GM21515 (cell line): Measurements from ENCODE around the gene CD69.

Experiments
- ATAC-seq: cut with Tn5 transposase; IDR thresholded peaks from one replicate; pipeline ENCODE4 v1.9.1; 2021; ENCODE audit not compliant: unreplicated experiment

The CD69 gene

DNA sequence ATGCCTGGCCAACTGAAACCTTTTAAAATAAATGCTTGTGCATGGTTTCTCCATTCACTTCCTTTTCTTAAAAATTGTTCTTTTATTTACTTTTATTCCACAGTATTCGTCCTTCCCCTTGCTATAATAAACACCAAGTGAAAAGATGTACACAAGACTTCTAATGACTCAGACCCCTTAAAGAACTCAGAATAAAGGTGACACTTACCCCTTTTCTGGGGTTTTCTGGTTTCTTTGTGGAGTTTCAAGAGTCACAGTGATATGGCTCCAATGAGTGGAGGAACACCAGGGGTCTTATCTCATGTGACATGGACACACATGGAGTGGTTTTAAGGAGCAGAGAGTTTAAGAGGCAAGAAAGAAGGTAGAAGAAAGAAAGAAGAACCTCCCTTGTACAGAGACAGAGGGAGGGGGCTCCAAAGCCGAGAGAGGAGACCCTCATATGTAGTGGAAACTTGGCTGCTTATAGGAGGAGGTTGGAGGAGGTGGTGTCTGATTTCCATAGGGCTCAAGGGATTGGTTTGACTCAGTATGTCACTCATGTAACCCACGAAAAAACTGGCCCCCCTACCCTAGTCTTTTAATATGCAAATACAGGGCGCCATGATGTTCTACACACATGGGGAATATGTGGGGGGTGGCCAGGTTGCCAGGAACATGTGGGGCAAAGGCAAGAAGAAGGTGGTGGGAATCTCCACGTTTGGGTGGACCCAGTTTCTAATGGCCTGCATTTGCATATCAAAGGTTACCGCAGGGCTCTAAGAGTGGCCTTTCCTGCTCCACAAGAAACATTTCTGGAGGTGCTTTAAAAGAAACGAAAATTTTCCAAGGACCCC lies 22.1 kb upstream of the CD69 start:
- ATAC-seq = no peak

DNA sequence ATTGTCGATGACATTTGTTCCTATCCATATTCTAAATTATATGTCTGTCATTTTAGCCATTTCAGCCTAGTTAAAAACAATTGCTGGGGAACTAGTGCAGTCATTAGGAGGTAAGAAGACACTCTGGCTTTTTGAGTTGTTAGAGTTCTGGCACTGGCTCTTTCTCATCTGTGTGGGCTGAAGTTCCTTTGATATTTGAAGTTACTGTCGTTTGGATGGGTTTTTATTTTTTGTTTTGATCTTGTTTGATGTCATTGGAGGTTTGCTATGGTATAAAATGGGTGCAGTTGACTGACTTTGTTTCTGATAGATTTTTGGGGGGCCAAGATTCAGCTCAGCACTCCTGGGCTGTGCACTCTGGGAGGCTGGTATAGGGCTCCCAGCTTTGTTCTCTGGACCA lies 20.7 kb upstream of the CD69 start:
- no peak for ATAC-seq

DNA sequence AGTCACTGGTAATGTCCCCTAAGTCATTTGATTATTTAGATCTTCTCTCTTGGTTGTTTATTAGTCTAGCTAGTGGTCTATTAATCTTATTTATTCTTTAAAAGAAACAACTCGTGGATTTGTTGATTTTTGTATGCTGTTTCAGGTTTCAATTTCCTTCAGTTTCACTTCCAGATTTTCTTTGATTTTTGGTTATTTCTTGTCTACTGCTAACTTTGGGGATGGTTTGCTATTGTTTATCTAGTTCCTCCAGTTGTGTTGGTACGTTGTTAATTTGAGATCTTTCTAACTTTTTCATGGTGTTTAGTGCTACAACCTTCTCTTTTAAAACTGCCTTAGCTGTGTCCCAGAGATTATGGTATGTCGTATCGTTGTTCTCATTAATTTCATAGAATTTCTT lies 18.5 kb upstream of the CD69 start:
- ATAC-seq = no peak

DNA sequence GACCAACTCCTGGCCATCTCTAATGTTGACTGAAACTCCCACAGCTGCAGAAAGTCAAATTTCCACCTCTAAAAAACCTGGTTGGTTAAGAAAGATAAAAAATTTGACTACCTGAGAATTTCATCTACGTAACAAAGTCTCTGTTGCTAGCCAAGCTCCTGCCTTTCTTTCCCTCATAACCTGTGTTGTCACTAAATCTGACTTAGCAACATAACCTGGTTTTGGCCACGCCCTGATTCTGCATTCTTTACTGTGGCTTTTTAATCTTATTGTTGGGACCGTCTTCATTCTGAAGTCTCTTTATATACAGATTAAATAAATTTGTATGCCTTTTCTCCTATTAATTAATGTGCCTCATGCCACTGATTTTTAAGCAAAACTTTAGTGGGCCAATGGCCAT lies 16.1 kb upstream of the CD69 start:
- ATAC-seq = no peak

DNA sequence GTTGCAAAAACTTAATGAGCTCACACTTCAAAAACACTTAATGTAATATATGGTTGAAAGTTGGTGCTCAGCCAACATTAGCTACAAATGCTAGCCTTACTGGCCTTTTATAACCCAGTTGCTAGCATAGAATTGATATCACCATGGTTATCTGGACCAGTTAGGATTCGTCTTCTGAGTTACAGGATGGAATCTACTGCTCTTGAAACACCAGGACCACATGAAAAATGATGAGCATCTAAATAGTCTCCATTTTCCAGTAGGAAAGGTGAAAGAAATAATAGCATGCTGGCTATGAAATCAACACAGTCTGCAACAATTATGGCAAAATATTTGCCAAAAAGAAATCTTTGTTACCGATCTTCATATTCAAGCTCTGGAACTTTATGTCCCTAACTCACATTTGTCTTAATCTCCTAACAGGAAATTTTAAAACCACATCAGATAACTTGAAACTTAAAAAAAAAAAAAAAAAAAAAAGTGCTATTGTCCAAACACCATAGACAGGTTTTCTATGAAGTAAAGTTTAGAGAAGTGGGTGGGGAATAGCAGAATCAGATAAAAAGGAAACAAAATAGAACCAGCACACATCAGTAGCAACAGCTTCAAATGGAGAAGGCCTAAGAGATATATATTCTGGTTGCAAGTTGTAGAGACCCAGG lies 12.6 kb upstream of the CD69 start:
- ATAC-seq = no peak

DNA sequence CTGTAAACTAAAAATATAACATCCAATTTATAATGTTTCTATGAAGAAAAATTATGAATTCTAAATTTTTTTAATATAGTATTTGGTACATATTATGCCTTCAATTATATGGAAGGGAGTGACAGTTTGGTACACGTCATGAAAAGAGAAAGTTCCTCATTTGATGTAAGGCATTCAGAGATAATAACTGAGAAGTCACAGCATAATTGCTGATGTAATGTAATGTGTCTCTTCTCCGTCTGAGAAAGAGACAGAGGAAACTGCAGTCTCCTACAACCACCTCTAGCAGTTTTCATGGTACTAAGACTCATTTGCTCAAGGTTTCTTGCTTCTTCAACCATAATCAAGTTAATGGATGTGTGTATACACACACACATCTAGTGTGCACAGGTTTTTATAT lies 2.3 kb upstream of the CD69 start:
- no peak for ATAC-seq

DNA sequence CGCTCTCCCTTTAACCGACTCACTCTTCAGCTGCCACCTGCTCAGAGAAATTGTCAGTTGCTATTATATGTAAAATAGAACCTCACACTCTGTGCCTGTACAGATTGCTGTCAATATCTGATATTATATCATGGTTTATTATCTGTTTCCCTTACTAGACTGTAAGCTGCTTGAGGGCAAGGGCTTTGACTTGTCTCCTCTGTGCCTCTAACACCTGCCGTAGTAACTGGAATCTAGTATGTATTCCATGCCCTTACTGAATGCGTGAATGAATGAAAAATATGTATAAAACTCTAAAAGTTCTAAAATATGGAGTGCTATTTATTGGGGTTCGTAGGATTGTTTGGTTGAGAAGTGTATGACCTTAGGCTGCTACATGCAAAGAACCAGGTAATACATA lies 1.7 kb upstream of the CD69 start:
- no peak for ATAC-seq

DNA sequence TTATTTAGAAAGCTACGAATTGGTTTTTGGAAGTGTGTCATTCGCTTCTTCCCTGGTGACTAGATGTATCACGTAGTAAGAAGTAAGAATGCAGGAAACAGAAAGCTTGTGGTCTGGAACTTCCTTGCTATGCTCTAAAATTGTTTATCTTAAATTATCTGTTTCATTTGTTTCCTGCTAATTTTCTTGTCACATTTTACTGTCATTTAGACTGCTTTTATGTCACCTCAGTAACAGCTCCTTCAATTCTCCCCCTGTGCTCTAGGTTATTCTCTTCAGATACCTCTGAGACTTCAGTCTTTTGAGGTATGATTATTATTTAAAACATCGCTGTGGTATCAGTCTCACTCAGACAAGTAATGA lies 699 bp upstream of the CD69 start:
- ATAC-seq = no peak

DNA sequence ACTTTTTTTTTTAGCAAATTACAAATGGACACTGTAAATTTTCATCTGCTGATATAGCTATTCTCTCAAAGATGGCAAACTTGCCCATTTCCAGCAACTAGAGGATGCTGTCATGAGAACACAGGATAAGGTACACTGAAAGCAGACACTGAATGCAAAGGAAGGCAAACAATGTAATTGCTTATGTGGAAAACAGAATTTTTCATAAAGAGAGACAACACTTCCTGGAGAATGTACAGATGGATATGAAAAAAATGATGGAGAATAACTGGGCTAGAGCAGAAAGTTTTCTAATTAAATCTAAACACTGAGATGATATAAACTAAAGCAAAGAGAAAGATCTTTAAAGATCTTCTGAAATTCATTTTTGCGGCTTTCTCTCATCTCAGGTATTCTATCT lies 581 bp downstream of the CD69 start:
- no peak for ATAC-seq

DNA sequence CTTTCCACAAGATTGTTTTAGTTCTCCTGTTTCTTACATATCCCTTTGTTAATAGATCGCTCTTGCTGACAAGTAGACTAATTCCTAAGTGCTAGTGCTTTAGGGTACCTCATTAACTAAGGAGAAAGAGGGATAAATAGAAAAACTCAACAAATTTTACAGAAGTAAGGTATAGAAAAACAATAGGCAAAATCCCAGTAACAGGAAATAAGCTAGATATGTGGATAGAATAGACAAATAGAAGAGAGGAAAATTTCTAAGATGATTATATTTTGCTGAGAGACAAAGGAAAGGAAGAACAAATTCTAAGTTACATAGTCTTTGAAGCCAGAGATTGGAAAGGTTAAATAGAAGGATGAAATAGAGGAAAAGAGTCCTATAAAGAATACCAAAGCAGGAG lies 1.0 kb downstream of the CD69 start:
- no peak for ATAC-seq

DNA sequence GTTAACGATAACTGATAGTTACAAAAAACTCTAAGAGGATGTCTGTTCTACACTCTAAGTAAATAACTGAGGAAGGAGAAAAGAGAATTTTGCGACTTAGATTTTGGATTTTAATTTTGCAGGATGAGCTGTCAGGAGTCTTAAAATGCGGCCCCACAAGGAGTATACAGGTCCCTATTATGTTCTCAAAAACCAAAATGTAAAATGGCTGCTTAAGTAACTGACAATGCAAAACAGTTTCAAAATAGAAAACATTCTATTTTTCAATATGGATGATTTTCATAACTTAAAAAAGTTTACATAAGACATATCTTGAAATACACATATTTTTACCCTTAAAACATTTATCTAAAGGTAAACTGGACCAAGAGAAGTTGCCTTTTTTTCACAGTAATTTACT lies 2.6 kb downstream of the CD69 start:
- no peak for ATAC-seq

DNA sequence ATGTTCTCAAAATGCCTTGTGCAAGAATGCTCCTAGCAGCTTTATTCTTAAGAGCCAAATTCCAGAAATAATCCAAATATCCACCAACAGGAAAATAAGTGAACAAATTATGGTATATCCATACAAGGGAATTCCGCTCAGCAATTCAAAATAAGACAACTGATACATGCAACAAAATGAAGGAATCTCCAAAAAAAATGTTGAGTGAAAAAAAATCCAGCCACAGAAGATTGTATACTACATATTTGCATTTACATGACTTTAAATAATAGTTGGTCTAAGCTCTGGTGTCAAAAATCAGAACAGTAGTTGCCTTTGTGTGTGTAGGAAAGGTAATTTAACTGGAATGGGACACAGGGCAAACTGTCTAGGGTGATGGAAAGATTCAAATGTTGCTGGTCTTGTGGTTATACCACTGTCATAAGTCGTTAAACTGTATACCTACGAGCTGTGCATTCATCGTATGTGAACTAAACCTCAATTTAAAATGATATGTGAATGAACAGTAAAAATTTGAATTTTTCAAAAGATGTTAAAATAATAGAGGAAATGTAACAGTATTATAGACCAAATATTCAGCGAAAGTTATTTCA lies 3.2 kb downstream of the CD69 start:
- no peak for ATAC-seq

DNA sequence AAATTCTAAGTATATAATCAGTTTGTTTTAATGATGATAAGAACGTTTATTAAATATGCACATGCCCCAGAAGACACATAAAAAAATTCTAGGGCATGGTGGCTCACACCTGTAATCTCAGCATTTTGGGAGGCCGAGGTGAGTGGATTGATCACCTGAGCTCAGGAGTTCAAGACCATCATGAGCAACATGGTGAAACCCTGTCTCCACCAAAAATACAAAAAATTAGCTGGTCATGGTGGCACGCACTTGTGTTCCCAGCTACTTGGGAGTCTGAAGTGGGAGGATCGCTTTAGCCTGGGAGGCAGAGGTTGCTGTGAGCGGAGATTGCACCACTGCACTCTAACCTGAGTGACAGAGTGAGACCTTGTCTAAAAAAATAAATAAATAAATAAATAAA lies 4.0 kb downstream of the CD69 start:
- no peak for ATAC-seq

DNA sequence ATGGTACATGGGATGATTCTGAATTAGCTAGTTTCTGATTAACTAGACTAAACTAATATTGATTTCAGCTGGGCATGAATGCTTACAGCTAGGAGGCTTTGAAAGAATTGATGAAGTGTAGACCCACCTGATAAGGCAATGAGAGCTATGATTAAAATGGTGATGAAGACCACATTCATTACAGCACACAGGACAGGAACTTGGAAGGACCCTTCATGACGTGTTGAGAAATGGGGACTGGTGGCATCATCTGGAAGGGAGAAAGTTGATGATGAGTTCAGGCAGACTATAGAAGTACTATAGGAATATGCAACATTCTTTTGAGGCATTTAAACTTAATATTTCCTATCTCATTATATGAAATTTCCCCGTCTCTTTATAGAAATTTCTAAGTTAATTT lies 4.5 kb downstream of the CD69 start:
- no peak for ATAC-seq

DNA sequence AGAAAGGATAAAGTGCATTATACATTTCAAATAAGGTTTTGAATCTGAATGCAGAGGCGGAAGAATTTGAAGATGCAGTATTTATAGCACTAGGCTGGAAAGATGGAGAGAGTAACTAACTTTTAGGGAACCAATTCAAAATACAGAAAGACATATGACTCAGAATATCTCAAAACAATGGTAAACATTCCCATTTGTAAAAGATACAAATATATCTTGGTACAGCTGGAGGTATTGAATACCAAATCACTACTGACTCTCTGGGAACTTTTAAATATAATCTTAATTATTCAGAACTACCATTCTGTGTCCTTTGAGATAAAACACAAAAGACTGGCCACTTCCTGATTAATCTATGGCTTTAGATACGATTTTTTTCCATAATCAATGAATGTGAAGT lies 5.1 kb downstream of the CD69 start:
- ATAC-seq = no peak

DNA sequence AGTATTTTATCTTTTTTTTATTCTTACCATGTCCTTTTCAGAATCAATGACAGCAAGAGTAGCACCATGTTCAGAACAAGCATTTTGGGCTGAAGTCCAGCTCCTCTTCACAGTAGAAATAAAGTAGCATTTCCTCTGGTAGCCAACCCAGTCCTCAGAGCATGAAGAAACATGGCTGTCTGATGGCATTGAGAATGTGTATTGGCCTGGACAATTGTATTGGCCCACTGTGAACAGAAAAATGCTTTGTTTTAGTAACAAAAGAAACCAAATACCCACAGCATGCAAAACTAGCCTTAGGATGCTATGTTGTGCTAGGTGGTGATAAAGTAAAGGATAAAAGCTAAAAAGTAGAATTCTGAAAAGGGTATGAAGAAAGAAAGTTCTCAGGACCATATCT lies 5.7 kb downstream of the CD69 start:
- ATAC-seq = no peak

DNA sequence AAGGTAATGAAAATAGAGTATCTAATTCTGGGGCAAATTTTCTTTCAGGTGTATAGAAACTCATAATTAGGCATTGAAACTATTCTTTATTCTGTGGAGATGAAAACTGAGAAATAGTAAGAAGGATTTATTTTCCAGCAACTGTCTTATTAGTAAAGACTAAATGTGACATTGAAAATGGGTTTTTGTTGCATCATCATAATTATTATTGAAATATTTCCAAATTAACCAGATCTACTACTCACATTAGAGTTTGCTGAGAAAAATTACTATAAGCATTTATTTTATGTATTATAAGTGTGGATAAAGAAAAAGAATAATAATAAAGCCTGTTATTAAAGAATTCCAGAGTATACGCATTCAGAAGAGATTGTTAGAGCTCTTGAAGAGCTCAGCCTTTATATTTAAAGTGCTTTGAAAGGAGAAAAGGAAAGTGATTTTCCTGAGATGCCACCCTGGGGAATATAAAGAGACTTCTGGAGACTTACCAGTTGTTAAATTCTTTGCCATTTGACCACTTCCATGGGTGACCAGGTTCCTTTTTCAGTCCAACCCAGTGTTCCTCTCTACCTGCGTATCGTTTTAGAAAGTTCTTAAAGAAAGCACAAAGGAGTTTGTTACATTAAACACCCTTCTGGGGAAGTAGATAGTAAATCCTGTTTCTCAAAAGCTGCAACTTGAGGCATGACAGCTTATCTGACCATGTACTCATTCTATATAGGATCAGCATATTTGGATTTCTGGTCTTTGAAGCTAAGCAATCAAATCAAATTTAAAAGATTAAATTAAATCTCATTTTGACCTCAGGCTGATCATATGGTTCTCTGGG lies 6.4 kb downstream of the CD69 start:
- no peak for ATAC-seq

DNA sequence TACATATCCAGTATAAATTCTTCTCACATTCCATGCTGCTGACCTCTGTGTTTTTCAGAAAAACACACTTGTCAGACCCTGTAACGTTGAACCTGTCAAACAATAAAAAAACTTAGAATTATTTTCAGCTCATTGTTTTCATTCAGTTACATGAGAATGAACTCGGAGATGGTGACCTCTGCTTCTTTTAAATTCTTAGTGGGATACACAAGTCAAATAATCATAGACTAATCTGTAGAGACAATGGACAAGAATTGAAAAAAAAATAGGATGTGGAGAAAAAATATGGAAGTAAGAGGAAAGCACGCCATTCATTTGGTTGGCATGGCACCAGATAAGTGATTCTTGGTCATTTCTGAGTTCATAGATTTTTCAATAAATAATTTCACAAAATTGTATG lies 7.2 kb downstream of the CD69 start:
- ATAC-seq = no peak

DNA sequence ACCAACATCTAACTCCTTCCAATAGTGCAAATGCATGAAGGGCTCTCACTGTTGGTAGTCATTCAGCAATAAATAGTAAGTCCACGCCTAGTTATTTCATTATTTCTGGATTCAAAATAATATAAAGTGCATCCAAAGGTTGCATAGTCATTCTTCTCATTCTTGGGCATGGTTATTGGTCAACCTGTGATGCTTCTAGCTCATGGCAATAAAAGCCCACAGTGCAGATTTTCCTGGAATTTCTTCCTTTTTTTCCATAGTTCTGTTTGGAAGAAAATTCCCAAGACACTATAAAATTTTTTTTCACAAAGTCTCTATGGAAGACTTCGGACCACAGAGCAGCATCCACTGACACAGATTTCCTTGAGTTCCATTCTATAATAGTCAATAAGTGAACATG lies 7.6 kb downstream of the CD69 start:
- ATAC-seq = no peak

DNA sequence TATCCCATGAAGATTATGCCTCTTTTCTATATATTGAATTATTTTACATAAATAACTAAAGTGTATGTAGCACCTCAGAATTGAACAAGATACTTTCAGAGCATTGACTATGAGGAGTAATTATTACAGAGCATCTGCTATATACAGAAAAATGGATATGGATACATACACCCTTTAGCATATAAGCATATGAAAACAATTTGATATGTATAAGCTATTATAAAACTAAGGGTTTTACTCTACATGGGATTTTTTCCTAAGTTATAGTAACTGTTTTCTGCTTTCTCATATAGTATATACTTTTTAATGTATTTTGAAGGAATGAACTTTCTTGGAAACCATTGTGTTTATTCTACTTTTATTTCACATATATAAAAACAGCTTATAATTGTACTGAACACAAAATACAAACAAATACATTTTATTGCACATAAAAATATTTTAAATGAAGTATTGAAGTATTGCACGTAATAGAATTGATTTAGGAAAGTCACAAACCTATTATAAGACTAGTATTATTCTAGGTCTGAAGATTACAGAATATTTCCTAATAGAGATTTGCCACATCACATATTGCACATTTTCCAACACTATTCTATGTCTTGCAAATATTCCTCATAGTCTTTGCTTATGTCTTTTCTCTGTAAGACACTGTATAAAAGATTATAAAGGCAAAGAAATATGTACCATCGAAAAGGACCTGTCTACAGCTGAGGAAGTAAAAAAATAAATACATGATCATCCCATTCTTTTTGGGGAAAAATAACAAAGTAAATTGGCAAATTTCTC lies 8.4 kb downstream of the CD69 start:
- no peak for ATAC-seq
